ENCODE results near the gene APBA2. TPM values are rescaled to one million over a fixed set of nuclear protein-coding genes. Genes with fewer than 3 reads are reported as not detected.

APBA2 gene
- total and polyA plus RNA-seq, 3 donors from 2014 or later, result 18.5 to 37.7 (median 29.5) TPM

DNA sequence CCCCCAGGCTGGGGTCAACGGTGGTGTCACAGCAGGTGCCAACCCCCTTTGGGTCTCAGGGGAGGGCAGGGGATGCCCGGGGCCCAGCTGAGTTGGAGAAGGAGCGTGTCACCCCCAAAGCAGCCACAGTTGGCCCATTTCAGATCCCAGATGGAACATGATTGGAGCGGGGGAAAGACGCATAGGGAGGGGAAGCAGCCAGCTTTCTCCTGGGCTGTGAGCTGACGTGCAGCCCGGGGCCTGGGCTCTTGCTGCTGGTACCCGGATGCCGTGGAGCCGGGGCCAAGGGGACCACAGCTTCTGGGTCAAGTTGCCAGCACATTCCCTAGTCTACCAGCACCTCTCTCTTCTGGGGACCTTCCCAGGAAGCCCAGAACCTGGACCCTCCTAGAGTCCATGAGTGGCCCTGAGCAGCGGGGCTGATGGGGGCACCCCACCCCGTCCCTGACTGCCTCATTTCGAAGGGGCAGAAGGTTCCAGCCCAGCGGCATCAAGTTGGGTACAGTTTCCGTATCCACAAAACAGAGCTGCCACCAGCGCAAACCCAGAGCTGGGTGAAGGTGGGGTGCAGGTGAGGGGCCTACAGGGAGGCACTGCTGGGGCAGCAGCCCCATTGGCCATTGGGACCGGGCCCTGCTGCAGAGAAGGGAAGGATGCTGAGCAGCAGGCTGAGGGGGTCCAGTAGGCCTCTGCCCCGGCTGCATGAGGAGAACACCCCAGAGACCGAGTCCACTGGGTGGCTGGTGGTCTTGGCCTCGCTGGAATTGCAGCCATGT lies 235.0 kb downstream of the APBA2 start:
- Histone ChIP-seq H3K9me3 (no peaks in the 10 kb centered on the region), H3K4me3 (no peak overlapping the region), H3K27ac (no peak overlapping the region), H3K27me3 (no peaks in the 10 kb centered on the region), H3K36me3 (ENCODE audit: low read depth, missing control alignments) (no peaks in the 10 kb centered on the region), H3K4me1 (no peaks in the 10 kb centered on the region)
- intact Hi-C loops (cut with DNase I; ENCODE audit: low total_unique reads), result no loop called here
- TF ChIP-seq, protein P1, sequence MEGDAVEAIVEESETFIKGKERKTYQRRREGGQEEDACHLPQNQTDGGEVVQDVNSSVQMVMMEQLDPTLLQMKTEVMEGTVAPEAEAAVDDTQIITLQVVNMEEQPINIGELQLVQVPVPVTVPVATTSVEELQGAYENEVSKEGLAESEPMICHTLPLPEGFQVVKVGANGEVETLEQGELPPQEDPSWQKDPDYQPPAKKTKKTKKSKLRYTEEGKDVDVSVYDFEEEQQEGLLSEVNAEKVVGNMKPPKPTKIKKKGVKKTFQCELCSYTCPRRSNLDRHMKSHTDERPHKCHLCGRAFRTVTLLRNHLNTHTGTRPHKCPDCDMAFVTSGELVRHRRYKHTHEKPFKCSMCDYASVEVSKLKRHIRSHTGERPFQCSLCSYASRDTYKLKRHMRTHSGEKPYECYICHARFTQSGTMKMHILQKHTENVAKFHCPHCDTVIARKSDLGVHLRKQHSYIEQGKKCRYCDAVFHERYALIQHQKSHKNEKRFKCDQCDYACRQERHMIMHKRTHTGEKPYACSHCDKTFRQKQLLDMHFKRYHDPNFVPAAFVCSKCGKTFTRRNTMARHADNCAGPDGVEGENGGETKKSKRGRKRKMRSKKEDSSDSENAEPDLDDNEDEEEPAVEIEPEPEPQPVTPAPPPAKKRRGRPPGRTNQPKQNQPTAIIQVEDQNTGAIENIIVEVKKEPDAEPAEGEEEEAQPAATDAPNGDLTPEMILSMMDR (IDR thresholded peaks at IDR 0.05), result no peak
- no peak for TF ChIP-seq POLR2A (IDR thresholded peaks at IDR 0.05)
- no peak for DNase-seq
- WGBS, 2 donors, result 92 to 96% methylated on average over 7 to 18 of the region's 20 CpGs

DNA sequence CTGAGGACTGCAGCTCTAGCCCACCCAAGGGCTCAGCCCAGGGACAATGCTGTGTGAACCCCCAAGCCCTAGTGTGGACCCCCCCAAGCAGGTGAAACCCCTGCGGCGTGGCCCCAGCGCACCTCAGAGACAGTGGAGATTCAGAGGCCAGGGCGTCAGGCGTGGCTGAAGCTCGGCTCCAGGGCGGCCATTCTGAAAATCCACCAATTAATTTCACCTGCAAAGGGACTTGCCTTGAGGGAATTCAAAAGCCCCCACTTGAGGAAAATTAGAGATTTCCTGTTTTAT lies 235.5 kb downstream of the APBA2 start:
- no peak for DNase-seq
- no peaks in the 10 kb centered on the region for H3K27me3 ChIP-seq
- no peak overlapping the region for H3K27ac ChIP-seq
- TF ChIP-seq, protein P1 (IDR thresholded peaks at IDR 0.05), result no peak
- no peak for TF ChIP-seq POLR2A (IDR thresholded peaks at IDR 0.05)
- no peaks in the 10 kb centered on the region for H3K36me3 ChIP-seq (ENCODE audit: low read depth, missing control alignments)
- H3K9me3 ChIP-seq, result no peaks in the 10 kb centered on the region
- H3K4me3 ChIP-seq, result no peak overlapping the region
- intact Hi-C loops (cut with DNase I; ENCODE audit: low total_unique reads), result no loop called here
- H3K4me1 ChIP-seq, result no peaks in the 10 kb centered on the region
- WGBS, 2 donors, result 85% methylated on average over 7 of the region's 7 CpGs; no CpG with 5 or more reads in 1 of the 2 donors

DNA sequence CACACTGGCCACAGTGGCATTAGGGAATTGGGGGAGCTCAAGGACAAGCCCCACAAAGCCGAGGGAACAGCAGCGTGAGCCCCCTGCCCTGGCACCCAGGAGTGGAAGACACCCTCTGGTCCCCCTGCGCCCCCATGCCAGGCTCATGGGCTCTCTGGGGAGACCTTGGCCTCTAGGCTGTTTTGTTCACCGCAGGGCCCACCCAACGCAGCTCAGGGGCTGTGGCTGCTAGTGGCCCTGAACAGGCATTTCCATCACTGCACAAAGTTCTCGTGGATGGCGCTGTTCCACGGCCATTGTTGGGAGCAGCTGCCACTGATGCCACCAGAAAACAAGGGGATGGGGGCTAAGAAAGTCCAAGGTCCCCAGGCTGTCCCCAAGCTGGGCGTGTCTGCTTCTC lies 236.1 kb downstream of the APBA2 start:
- 61 to 84% methylated on average over 3 to 9 of the region's 9 CpGs for WGBS, 2 donors
- Histone ChIP-seq H3K27me3 (no peaks in the 10 kb centered on the region), H3K27ac (no peak overlapping the region), H3K4me1 (no peaks in the 10 kb centered on the region), H3K4me3 (no peak overlapping the region), H3K9me3 (no peaks in the 10 kb centered on the region), H3K36me3 (ENCODE audit: low read depth, missing control alignments) (no peaks in the 10 kb centered on the region)
- no peak for TF ChIP-seq POLR2A (IDR thresholded peaks at IDR 0.05)
- TF ChIP-seq, protein P1 (IDR thresholded peaks at IDR 0.05), result no peak
- intact Hi-C loops (cut with DNase I; ENCODE audit: low total_unique reads), result no loop called here
- no peak for DNase-seq

DNA sequence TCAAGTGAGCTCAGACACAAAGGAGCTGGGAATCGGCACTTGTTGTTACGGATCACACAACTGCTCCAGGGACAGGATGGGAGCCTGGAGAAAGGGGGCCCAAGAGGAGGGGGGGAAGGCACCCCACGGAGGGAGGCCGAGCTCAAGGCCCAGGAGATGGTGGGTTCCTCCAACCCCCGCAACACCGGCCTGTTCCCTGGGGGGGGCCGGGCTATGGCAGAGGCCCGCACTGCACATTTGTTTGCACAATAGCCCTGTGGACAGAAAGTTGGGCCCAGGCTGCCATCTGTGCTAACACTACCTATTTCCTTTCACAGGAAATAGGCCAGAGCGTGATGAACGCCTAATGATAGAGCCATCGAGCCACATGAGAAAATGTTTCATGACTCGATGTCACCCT lies 236.7 kb downstream of the APBA2 start:
- no peaks in the 10 kb centered on the region for H3K9me3 ChIP-seq
- intact Hi-C loops (cut with DNase I; ENCODE audit: low total_unique reads), result no loop called here
- no peaks in the 10 kb centered on the region for H3K4me1 ChIP-seq
- no peaks in the 10 kb centered on the region for H3K36me3 ChIP-seq (ENCODE audit: low read depth, missing control alignments)
- no peak for TF ChIP-seq POLR2A (IDR thresholded peaks at IDR 0.05)
- TF ChIP-seq, protein P1 (IDR thresholded peaks at IDR 0.05), result no peak
- no peak for DNase-seq
- WGBS, 2 donors, result 91 to 94% methylated on average over 10 to 12 of the region's 12 CpGs
- H3K27ac ChIP-seq, result no peak overlapping the region
- no peak overlapping the region for H3K4me3 ChIP-seq
- H3K27me3 ChIP-seq, result no peaks in the 10 kb centered on the region

DNA sequence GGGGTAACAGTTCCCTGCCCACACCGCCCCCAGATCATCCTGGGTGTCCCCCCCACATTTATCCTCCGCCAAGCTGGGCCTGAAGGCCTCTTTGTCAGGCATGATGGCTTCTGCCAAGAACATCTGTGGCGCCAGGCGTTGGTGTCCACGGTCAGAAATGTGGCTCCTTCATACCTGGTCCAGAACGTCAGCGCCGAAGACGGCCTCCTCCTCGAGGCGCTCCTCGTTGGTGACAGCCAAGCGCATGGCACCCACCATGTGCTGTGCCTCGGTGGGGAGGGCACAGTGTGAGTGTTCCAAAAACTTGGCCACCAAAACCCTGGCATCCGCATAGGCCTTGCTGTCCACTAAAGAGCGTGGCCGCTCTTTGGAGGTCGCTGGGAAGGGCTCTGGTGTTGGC lies 237.4 kb downstream of the APBA2 start:
- no peaks in the 10 kb centered on the region for H3K9me3 ChIP-seq
- H3K27ac ChIP-seq, result no peak overlapping the region
- no peak for DNase-seq
- WGBS, 2 donors, result 91 to 98% methylated on average over 12 to 18 of the region's 18 CpGs
- no peaks in the 10 kb centered on the region for H3K4me1 ChIP-seq
- intact Hi-C loops (cut with DNase I; ENCODE audit: low total_unique reads), result no loop called here
- no peak overlapping the region for H3K4me3 ChIP-seq
- H3K36me3 ChIP-seq (ENCODE audit: low read depth, missing control alignments), result no peaks in the 10 kb centered on the region
- no peak for TF ChIP-seq POLR2A (IDR thresholded peaks at IDR 0.05)
- TF ChIP-seq, protein P1 (IDR thresholded peaks at IDR 0.05), result no peak
- no peaks in the 10 kb centered on the region for H3K27me3 ChIP-seq
